Ascending aorta (tissue), 2 donors: ENCODE results near the gene UBAC2. TPM values are rescaled to one million over a fixed set of nuclear protein-coding genes. Genes with fewer than 3 reads are reported as not detected.
"Not testable (repeated sequence)": the region's sequence is repeated elsewhere in the genome, so short reads cannot be mapped to it uniquely, and the experiment has no call there.

Experiments
- DNase-seq, 2 donors: peaks; one replicate each; pipeline ENCODE4 v3.0.0-alpha.2; 2019; ENCODE audit warnings: low spot score in 2 of 2
- H3K27ac ChIP-seq, 2 donors: fragments of 200-600 bp; sonication (generic); one replicate each; pipeline ENCODE4 v1.5.1; 2016 to 2017; ENCODE audit warnings: mild to moderate bottlenecking in 1 of 2
- H3K27me3 ChIP-seq: fragments of 200-600 bp; sonication (generic); one replicate; pipeline ENCODE4 v1.5.1; 2017
- H3K36me3 ChIP-seq, 2 donors: fragments of 200-600 bp; sonication (generic); one replicate each; pipeline ENCODE4 v1.5.1; 2016
- H3K4me1 ChIP-seq, 2 donors: fragments of 200-600 bp; sonication (generic); one replicate each; pipeline ENCODE4 v1.5.1; 2016 to 2017; ENCODE audit warnings: mild to moderate bottlenecking in 1 of 2
- H3K4me3 ChIP-seq, 2 donors: fragments of 200-600 bp; sonication (generic); one replicate each; pipeline ENCODE4 v1.5.1; 2016 to 2017; ENCODE audit warnings: mild to moderate bottlenecking in 1 of 2
- H3K9me3 ChIP-seq, 2 donors: fragments of 200-600 bp; sonication (generic); one replicate each; pipeline ENCODE4 v1.5.1; 2016
- intact Hi-C: fragments of 100-400 bp; cut with DNase I; formaldehyde crosslinking; loops from one replicate; pipeline ENCODE4 v1.15.1; 2023
- total RNA-seq: library from RNA; depleted of rRNA; stranded (reverse); fragments of >200 nt; gene quantifications from one replicate; pipeline ENCODE4 v1.1.0, GENCODE V29; 2016
- TF ChIP-seq, protein P1 (sequence below), 3 experiments: fragments of 200-600 bp in 2 of 3; fragments of 450-650 bp in 1 of 3; sonication (generic) in 2 of 3; IDR thresholded peaks; one replicate each; pipeline ENCODE4 v1.5.1; 2016 to 2019; ENCODE audit warnings: antibody characterized with exemption in 3 of 3, mild to moderate bottlenecking in 1 of 3, moderate library complexity in 1 of 3

Gene UBAC2
- total RNA-seq, 1 donor from 2014 or later = 67.8 TPM

DNA sequence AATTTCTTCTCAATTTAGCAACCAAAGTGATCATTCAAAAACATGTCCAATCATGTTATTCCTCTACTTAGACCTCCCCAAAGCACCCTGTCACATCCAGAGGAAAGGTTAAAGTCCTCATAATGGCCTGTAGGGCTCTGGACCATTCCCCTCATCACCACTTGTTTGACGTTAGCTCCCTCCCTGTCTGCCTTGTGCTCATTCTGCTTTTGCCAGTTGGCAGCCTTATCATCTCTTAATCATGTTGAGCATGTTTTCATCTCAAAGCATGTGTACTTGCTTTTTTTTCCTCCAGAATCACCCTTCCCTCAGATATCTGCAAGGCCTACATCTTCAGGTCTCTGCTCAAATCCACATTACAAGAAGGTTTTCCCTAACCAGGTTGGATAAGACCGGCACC is 25.9 kb downstream of the UBAC2 start:
- no peaks in the 10 kb centered on the region for H3K9me3 ChIP-seq
- H3K27ac ChIP-seq = no peak overlapping the region
- no peaks in the 10 kb centered on the region for H3K36me3 ChIP-seq
- H3K4me1 ChIP-seq = peaks cover 0 to 21% of the 10 kb centered on the region in 2 donors
- TF ChIP-seq, protein P1, sequence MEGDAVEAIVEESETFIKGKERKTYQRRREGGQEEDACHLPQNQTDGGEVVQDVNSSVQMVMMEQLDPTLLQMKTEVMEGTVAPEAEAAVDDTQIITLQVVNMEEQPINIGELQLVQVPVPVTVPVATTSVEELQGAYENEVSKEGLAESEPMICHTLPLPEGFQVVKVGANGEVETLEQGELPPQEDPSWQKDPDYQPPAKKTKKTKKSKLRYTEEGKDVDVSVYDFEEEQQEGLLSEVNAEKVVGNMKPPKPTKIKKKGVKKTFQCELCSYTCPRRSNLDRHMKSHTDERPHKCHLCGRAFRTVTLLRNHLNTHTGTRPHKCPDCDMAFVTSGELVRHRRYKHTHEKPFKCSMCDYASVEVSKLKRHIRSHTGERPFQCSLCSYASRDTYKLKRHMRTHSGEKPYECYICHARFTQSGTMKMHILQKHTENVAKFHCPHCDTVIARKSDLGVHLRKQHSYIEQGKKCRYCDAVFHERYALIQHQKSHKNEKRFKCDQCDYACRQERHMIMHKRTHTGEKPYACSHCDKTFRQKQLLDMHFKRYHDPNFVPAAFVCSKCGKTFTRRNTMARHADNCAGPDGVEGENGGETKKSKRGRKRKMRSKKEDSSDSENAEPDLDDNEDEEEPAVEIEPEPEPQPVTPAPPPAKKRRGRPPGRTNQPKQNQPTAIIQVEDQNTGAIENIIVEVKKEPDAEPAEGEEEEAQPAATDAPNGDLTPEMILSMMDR (IDR thresholded peaks at IDR 0.05) = no peak
- intact Hi-C loops = no loop called here
- no peak overlapping the region for H3K4me3 ChIP-seq
- no peaks in the 10 kb centered on the region for H3K27me3 ChIP-seq
- no peak for DNase-seq

DNA sequence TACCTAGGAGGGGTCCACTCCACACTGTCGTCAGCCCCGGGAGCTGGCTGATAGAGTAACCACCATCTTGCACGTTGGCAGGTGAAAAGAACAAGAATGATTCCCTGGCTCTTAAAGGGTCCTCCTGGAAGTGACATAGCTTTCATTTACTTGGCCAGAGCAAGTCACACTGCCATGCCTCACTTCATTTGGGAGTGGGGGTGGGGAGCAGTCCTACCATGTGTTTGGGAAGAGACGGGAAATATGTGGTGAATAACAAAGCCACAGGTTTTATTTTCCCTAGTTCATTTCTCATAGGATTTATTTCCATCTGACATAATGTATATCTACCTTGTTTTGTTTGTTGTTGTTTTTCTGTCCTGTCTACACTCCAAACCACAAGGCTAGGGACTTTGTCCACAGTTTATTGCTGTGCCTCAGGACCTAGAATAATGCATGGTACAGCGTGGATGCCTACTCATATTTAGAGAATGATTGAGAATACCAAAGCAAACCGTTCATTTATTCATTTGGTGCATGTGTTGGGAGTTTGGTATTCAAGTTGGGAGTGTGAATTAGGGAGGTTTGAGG is 26.8 kb downstream of the UBAC2 start:
- Histone ChIP-seq H3K27ac (no peak overlapping the region), H3K36me3 (no peaks in the 10 kb centered on the region), H3K27me3 (no peaks in the 10 kb centered on the region), H3K4me1 (peaks cover 0 to 21% of the 10 kb centered on the region in 2 donors), H3K9me3 (no peaks in the 10 kb centered on the region), H3K4me3 (no peak overlapping the region)
- intact Hi-C loops = no loop called here
- TF ChIP-seq, protein P1 (IDR thresholded peaks at IDR 0.05) = no peak
- DNase-seq = no peak

DNA sequence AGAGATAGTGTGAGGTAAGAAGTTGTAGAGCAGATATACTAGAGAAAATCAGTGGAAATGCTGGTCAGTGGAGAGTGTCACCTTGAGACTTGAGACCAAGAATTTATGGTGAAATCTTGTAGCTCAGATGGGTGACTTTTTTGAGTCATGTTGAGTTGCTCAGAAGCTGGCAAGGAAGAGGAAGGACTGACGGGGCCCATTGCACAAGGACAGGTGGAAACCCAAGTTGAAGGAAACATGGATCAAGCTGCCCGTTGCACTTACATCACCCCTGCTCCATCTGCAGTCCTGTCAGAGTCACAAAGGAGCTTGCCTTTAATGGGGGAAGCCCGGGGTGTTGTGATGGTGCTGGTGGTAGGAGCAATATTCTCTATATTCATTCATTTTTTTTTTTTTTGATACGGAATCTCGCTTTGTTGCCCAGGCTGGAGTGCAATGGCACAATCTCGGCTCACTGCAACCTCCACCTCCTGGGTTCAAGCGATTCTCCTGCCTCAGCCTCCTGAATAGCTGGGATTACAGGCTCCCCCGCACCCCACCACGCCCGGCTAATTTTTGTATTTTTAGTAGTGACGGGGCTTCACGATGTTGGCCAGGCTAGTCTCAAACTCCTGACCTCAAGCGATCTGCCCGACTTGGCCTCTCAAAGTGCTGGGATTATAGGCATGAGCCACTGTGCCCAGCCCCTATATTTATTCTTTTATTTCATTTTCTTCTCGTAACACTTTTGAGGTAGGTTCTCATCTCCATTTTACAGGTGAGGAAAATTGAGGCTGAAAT is 27.4 kb downstream of the UBAC2 start:
- intact Hi-C loops = no loop called here
- Histone ChIP-seq H3K4me1 (peaks cover 0 to 21% of the 10 kb centered on the region in 2 donors), H3K36me3 (no peaks in the 10 kb centered on the region), H3K9me3 (no peaks in the 10 kb centered on the region), H3K4me3 (no peak overlapping the region), H3K27ac (peak overlapping the region in 1 of 2 donors; percentile 50), H3K27me3 (no peaks in the 10 kb centered on the region)
- DNase-seq = no peak
- TF ChIP-seq, protein P1 (IDR thresholded peaks at IDR 0.05) = no peak

DNA sequence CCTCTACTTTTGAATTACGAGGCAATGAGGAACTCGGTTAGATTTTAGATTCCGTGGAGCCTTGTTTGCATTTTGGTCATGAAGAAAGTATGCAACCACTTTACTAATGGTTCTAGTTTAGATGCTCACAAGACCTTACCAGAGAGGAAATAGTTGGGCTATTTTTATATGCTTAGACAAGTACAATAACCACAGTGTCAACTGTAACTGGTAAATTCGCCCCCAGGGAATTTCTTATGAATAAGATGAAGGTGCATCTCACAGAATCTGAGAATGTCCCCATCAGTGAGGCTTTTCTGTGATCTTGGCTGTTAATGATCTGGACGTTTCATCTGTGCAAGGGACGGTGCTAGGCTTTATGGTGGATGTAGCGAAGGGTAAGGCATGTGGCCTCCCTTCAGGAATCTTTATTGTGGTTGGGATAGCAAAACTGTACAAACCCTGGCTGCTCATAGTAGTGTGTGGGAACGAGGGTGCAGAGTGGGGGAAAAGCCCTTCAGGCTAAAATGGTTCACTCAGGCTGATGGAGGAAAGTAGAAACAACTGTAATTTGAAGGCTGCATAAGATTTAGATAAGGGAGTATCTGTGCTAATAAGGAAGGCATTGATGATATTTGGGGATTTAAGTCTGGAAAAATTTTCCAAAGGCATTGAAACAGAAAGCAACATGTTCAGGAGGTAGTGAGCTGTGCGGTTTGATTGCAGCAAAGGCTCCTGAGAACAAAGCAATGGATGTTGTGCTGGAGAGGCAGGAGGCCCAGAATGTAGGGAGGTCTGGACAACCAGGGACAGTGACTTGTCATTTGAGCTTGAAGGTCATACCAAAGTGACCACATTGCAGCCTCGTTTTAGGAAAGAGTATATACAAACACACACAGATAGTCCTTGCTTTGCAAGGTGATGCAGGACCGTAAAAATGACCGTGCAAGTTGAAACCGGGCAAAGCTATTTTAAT is 28.4 kb downstream of the UBAC2 start:
- no peak overlapping the region for H3K4me3 ChIP-seq
- H3K36me3 ChIP-seq = no peaks in the 10 kb centered on the region
- no peaks in the 10 kb centered on the region for H3K27me3 ChIP-seq
- intact Hi-C loops = no loop called here
- H3K4me1 ChIP-seq = peaks cover 0 to 21% of the 10 kb centered on the region in 2 donors
- no peak for DNase-seq
- TF ChIP-seq, protein P1 (IDR thresholded peaks at IDR 0.05) = no peak
- peak overlapping the region in 1 of 2 donors; percentile 50 for H3K27ac ChIP-seq
- H3K9me3 ChIP-seq = no peaks in the 10 kb centered on the region

DNA sequence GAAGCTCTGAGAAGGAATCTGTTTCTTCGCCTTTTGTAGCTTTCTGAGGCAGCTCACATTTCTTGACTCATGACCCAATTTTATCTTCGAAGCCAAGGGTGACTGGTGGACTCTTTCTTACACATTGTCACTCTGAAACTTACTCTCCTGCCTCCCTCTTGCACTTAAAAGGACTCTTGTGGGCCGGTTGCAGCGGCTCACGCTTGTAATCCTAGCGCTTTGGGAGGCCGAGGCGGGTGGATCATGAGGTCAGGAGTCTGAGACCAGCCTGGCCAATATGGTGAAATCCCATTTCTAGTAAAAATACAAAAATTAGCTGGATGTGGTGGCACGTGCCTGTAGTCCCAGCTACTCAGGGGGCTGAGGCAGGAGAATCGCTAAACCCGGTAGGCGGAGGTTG is 29.9 kb downstream of the UBAC2 start:
- H3K9me3 ChIP-seq, H3K36me3 ChIP-seq, DNase-seq, H3K4me3 ChIP-seq, H3K27ac ChIP-seq, intact Hi-C loops, H3K27me3 ChIP-seq: not testable (repeated sequence)
- H3K4me1 ChIP-seq = peaks cover 0 to 17% of the 10 kb centered on the region in 2 donors
